Tibial nerve (tissue), 4 donors: ENCODE results near the gene UQCR10. TPM values are rescaled to one million over a fixed set of nuclear protein-coding genes. Genes with fewer than 3 reads are reported as not detected.

Source experiments
- DNase-seq, 2 donors: peaks; one replicate each; pipeline ENCODE4 v3.0.0-alpha.2; 2019; ENCODE audit warnings: low spot score in 2 of 2
- H3K27ac ChIP-seq, 4 donors: fragments of 200-600 bp; sonication (generic) in 3 of 4; one replicate each; pipeline ENCODE4 v1.5.1; 2017 to 2019; ENCODE audit warnings: mild to moderate bottlenecking in 1 of 4
- H3K27me3 ChIP-seq, 2 donors: fragments of 200-600 bp; sonication (generic) in 1 of 2; one replicate each; pipeline versions ENCODE4 v1.5.1 to v1.6.0; 2017 to 2019
- H3K36me3 ChIP-seq, 3 donors: fragments of 200-600 bp; sonication (generic); one replicate each; pipeline ENCODE4 v1.5.1; 2018 to 2019
- H3K4me1 ChIP-seq, 4 donors: fragments of 200-600 bp; sonication (generic) in 3 of 4; one replicate each; pipeline ENCODE4 v1.5.1; 2017 to 2019
- H3K4me3 ChIP-seq, 4 donors: fragments of 200-600 bp; sonication (generic) in 3 of 4; one replicate each; pipeline ENCODE4 v1.5.1; 2017 to 2019; ENCODE audit warnings: mild to moderate bottlenecking in 1 of 4, moderate library complexity in 1 of 4
- H3K9me3 ChIP-seq, 4 donors: fragments of 200-600 bp; sonication (generic) in 3 of 4; one replicate each; pipeline ENCODE4 v1.5.1; 2017 to 2019
- EP300 ChIP-seq, 2 donors: sonication (generic); formaldehyde crosslinking; IDR thresholded peaks; one replicate each; pipeline ENCODE4 v1.6.1; 2017; ENCODE audit warnings: antibody characterized with exemption in 2 of 2, mild to moderate bottlenecking in 1 of 2
- POLR2A ChIP-seq, 2 donors: fragments of 450-650 bp; IDR thresholded peaks; one replicate each; pipeline ENCODE4 v1.6.1; 2017; ENCODE audit warnings: antibody characterized with exemption in 2 of 2, mild to moderate bottlenecking in 2 of 2, moderate library complexity in 2 of 2
- WGBS, 2 donors: methylation state at CpG; one replicate each; pipeline ENCODE4 v1.1.5; 2018; 5-methylcytosine and 5-hydroxymethylcytosine counted together
- total RNA-seq, 4 donors: library from RNA; depleted of rRNA; stranded (reverse); fragments of >200 nt; gene quantifications; one replicate each; pipeline ENCODE4 v1.1.0, GENCODE V29; 2016
- TF ChIP-seq, protein P1 (sequence below), 5 experiments: fragments of 200-600 bp in 3 of 5; fragments of 450-650 bp in 2 of 5; sonication (generic) in 3 of 5; IDR thresholded peaks; one replicate each; pipeline ENCODE4 v1.5.1; 2016 to 2019; ENCODE audit warnings: antibody characterized with exemption in 5 of 5, mild to moderate bottlenecking in 3 of 5, moderate library complexity in 2 of 5

Gene UQCR10
- total RNA-seq, 4 donors from 2014 or later, result 30.4 to 56.7 (median 35.5) TPM

- WGBS, 2 donors, result 83 to 92% methylated on average over 15 of the region's 15 CpGs
- Histone ChIP-seq H3K27me3 (no peaks in the 10 kb centered on the region), H3K27ac (no peak overlapping the region), H3K36me3 (no peaks in the 10 kb centered on the region), H3K4me3 (no peak overlapping the region), H3K4me1 (peaks cover 0 to 40% (median 14%) of the 10 kb centered on the region in 4 donors), H3K9me3 (no peaks in the 10 kb centered on the region)
- DNase-seq, result no peak
- TF ChIP-seq, protein P1, sequence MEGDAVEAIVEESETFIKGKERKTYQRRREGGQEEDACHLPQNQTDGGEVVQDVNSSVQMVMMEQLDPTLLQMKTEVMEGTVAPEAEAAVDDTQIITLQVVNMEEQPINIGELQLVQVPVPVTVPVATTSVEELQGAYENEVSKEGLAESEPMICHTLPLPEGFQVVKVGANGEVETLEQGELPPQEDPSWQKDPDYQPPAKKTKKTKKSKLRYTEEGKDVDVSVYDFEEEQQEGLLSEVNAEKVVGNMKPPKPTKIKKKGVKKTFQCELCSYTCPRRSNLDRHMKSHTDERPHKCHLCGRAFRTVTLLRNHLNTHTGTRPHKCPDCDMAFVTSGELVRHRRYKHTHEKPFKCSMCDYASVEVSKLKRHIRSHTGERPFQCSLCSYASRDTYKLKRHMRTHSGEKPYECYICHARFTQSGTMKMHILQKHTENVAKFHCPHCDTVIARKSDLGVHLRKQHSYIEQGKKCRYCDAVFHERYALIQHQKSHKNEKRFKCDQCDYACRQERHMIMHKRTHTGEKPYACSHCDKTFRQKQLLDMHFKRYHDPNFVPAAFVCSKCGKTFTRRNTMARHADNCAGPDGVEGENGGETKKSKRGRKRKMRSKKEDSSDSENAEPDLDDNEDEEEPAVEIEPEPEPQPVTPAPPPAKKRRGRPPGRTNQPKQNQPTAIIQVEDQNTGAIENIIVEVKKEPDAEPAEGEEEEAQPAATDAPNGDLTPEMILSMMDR (IDR thresholded peaks at IDR 0.05), result no peak
- TF ChIP-seq EP300 (IDR thresholded peaks at IDR 0.05) (no peak), POLR2A (IDR thresholded peaks at IDR 0.05) (no peak)
These were observed 4.9 kb upstream of the UQCR10 start for GRCh38 chr22:29762263-29762662.

GRCh38 chr22:29765905-29766631 is 1.1 kb upstream of the UQCR10 start:
- no peak for DNase-seq
- peak overlapping the region; percentile 28 to 96 (median 78) for H3K27ac ChIP-seq
- WGBS, 2 donors, result 50 to 52% methylated on average over 15 of the region's 15 CpGs
- H3K27me3 ChIP-seq, result no peaks in the 10 kb centered on the region
- H3K4me3 ChIP-seq, result peak overlapping the region; percentile 88 to 98 (median 94)
- peaks cover 0 to 42% (median 24%) of the 10 kb centered on the region in 4 donors for H3K4me1 ChIP-seq
- TF ChIP-seq, protein P1 (IDR thresholded peaks at IDR 0.05), result no peak
- TF ChIP-seq POLR2A (IDR thresholded peaks at IDR 0.05) (no peak), EP300 (IDR thresholded peaks at IDR 0.05) (no peak)
- H3K9me3 ChIP-seq, result no peaks in the 10 kb centered on the region
- H3K36me3 ChIP-seq, result peaks cover 0 to 22% (median 7%) of the 10 kb centered on the region in 3 donors

GRCh38 chr22:29766632-29767170 is 468 bp upstream of the UQCR10 start, which contains the start of gene ZMAT5:
TSS of gene ZMAT5 (minus strand) at chr22:29767007. CDS start at chr22:29748544, 18,463 bp downstream.
- WGBS, 2 donors, result 0% methylated on average over 31 to 32 of the region's 32 CpGs
- Histone ChIP-seq H3K4me1 (peaks cover 0 to 42% (median 24%) of the 10 kb centered on the region in 4 donors), H3K4me3 (peak within 1 kb of the TSS; percentile 88 to 98 (median 94))

GRCh38 chr22:29768052-29768693 is 1.0 kb downstream of the UQCR10 start:
- WGBS, 2 donors, result 46 to 48% methylated on average over 6 of the region's 6 CpGs
- DNase-seq, result no peak
- no peaks in the 10 kb centered on the region for H3K9me3 ChIP-seq
- peak overlapping the region in 1 of 4 donors; percentile 96 for H3K27ac ChIP-seq
- H3K27me3 ChIP-seq, result no peaks in the 10 kb centered on the region
- TF ChIP-seq, protein P1 (IDR thresholded peaks at IDR 0.05), result no peak
- TF ChIP-seq EP300 (IDR thresholded peaks at IDR 0.05) (no peak), POLR2A (IDR thresholded peaks at IDR 0.05) (no peak)
- peaks cover 0 to 42% (median 24%) of the 10 kb centered on the region in 4 donors for H3K4me1 ChIP-seq
- H3K36me3 ChIP-seq, result peaks cover 0 to 31% (median 7%) of the 10 kb centered on the region in 3 donors
- peak overlapping the region; percentile 88 to 98 (median 94) for H3K4me3 ChIP-seq

More at GRCh38 chr22:29766632-29767170, 468 bp upstream of the UQCR10 start, which contains the start of gene ZMAT5:
- H3K36me3 ChIP-seq, result peaks cover 0 to 28% (median 7%) of the 10 kb centered on the region in 3 donors
- DNase-seq, result peak; percentile 88 to 92
- TF ChIP-seq POLR2A (IDR thresholded peaks at IDR 0.05) (peak in 1 of 2 donors; percentile 61), EP300 (IDR thresholded peaks at IDR 0.05) (peak in 1 of 2 donors; percentile 37)
- TF ChIP-seq, protein P1 (IDR thresholded peaks at IDR 0.05), result no peak
- H3K27ac ChIP-seq, result peak within 1 kb of the TSS; percentile 77 to 96 (median 88)
- no peaks in the 10 kb centered on the region for H3K27me3 ChIP-seq
- no peaks in the 10 kb centered on the region for H3K9me3 ChIP-seq
